ENCODE results near the gene CFP. TPM values are rescaled to one million over a fixed set of nuclear protein-coding genes. Genes with fewer than 3 reads are reported as not detected.
"Not testable (repeated sequence)": the region's sequence is repeated elsewhere in the genome, so short reads cannot be mapped to it uniquely, and the experiment has no call there.

The CFP gene
- 0.07 and 0.09 TPM in 2 replicates for total RNA-seq
- polyA plus RNA-seq: 0.13 TPM in 1 of 2 replicates, not detected in the other

- H3K36me3 ChIP-seq: no peaks in the 10 kb centered on the region
- H3K4me3 ChIP-seq: no peak within 1 kb of the TSS
- H3K9me3 ChIP-seq (ENCODE audit: low read depth): no peaks in the 10 kb centered on the region
- no peak within 1 kb of the TSS for H3K27ac ChIP-seq
- DNase-seq (ENCODE audit: low read depth in 1 of 2, low spot score in 1 of 2): no peak
- no peaks in the 10 kb centered on the region for H3K27me3 ChIP-seq
- no peak for TF ChIP-seq CTCF (IDR thresholded peaks at IDR 0.05; ENCODE audit: low read depth, low read length)
- H3K4me1 ChIP-seq (ENCODE audit: low read depth): no peaks in the 10 kb centered on the region
Observed at GRCh38 chrX:47629419-47630200, at the start of gene CFP. Gene CFP, minus strand, starts transcription at chrX:47629930. Its CDS starts 86 bp downstream, at chrX:47629844.

- not testable (repeated sequence) for H3K4me1 ChIP-seq (ENCODE audit: low read depth); H3K27me3 ChIP-seq; H3K27ac ChIP-seq; H3K4me3 ChIP-seq; DNase-seq (ENCODE audit: low read depth in 1 of 2, low spot score in 1 of 2); H3K9me3 ChIP-seq (ENCODE audit: low read depth); H3K36me3 ChIP-seq
Observed at GRCh38 chrX:47675959-47676859, 46.5 kb upstream of the CFP start.

GRCh38 chrX:47674776-47675175 is 45.0 kb upstream of the CFP start:
- no peak for DNase-seq (ENCODE audit: low read depth in 1 of 2, low spot score in 1 of 2)
- Histone ChIP-seq H3K36me3 (no peaks in the 10 kb centered on the region), H3K27ac (no peak overlapping the region), H3K4me3 (no peak overlapping the region), H3K4me1 (ENCODE audit: low read depth) (no peaks in the 10 kb centered on the region), H3K9me3 (ENCODE audit: low read depth) (no peaks in the 10 kb centered on the region), H3K27me3 (no peaks in the 10 kb centered on the region)
- no peak for TF ChIP-seq CTCF (IDR thresholded peaks at IDR 0.05; ENCODE audit: low read depth, low read length)

- H3K9me3 ChIP-seq (ENCODE audit: low read depth); H3K4me3 ChIP-seq; H3K4me1 ChIP-seq (ENCODE audit: low read depth); H3K27me3 ChIP-seq; DNase-seq (ENCODE audit: low read depth in 1 of 2, low spot score in 1 of 2); H3K27ac ChIP-seq; H3K36me3 ChIP-seq: not testable (repeated sequence)
Observed at GRCh38 chrX:47665797-47666196, 36.1 kb upstream of the CFP start.

- Histone ChIP-seq H3K27ac (no peak overlapping the region), H3K36me3 (no peaks in the 10 kb centered on the region), H3K4me3 (no peak overlapping the region), H3K9me3 (ENCODE audit: low read depth) (no peaks in the 10 kb centered on the region), H3K27me3 (no peaks in the 10 kb centered on the region), H3K4me1 (ENCODE audit: low read depth) (no peaks in the 10 kb centered on the region)
- peak in 1 of 2 donors; percentile 55 for DNase-seq (ENCODE audit: low read depth in 1 of 2, low spot score in 1 of 2)
- no peak for TF ChIP-seq CTCF (IDR thresholded peaks at IDR 0.05; ENCODE audit: low read depth, low read length)
Observed at GRCh38 chrX:47664737-47665136, 35.0 kb upstream of the CFP start.

- Histone ChIP-seq H3K27me3 (no peaks in the 10 kb centered on the region), H3K27ac (no peak overlapping the region), H3K36me3 (no peaks in the 10 kb centered on the region), H3K9me3 (ENCODE audit: low read depth) (no peaks in the 10 kb centered on the region), H3K4me3 (no peak overlapping the region), H3K4me1 (ENCODE audit: low read depth) (no peaks in the 10 kb centered on the region)
- no peak for TF ChIP-seq CTCF (IDR thresholded peaks at IDR 0.05; ENCODE audit: low read depth, low read length)
- peak in 1 of 2 donors; percentile 90 for DNase-seq (ENCODE audit: low read depth in 1 of 2, low spot score in 1 of 2)
Observed at GRCh38 chrX:47662144-47662657, 32.5 kb upstream of the CFP start.
